Naive thymus-derived CD4-positive, alpha-beta T cell (primary cell): ENCODE measurements around the gene CHD8. TPM values are rescaled to one million over a fixed set of nuclear protein-coding genes. Genes with fewer than 3 reads are reported as not detected.

Experiments used
- ATAC-seq: fragments of 150-1000 bp; cut with Tn5 transposase; 2 replicates; pipeline ENCODE4 v1.10.0; 2021; ENCODE audit warnings: mild to moderate bottlenecking, moderate library complexity
- CTCF ChIA-PET: fragments of 350-600 bp; sonication (Branson Sonifier 250); formaldehyde crosslinking; loops from one replicate; lab custom pipeline; 2021; ENCODE audit warnings: antibody characterized with exemption; lab: Charles Lee
- POLR2A ChIA-PET: fragments of 350-600 bp; sonication (Branson Sonifier 250); formaldehyde crosslinking; loops from one replicate; lab custom pipeline; 2021; ENCODE audit warnings: antibody characterized with exemption, inconsistent platforms; lab: Charles Lee
- DNase-seq, 9 donors: peaks; one replicate each; pipeline versions ENCODE4 v3.0.0 to v3.0.0-alpha.2; 2020 to 2022; ENCODE audit warnings: mixed read lengths in 1 of 9
- H3K27ac ChIP-seq: one replicate; pipeline ENCODE4 v1.7.0; 2013; ENCODE audit warnings: mild to moderate bottlenecking, low read depth, low read length, moderate library complexity
- H3K27me3 ChIP-seq, 2 donors: one replicate each; pipeline ENCODE4 v1.7.0; 2013; ENCODE audit warnings: low read length in 2 of 2, mild to moderate bottlenecking in 2 of 2, moderate library complexity in 2 of 2; ENCODE audit not compliant: control insufficient read depth in 2 of 2, insufficient read depth in 2 of 2
- H3K36me3 ChIP-seq, 3 experiments: 1 replicate in 2 of 3; 2 replicates in 1 of 3; pipeline ENCODE4 v1.7.0; 2013; ENCODE audit warnings: low read length in 3 of 3, mild to moderate bottlenecking in 3 of 3, moderate library complexity in 1 of 3; ENCODE audit not compliant: insufficient read depth in 3 of 3, control insufficient read depth in 2 of 3
- H3K4me1 ChIP-seq, 2 donors: one replicate each; pipeline ENCODE4 v1.7.0; 2013; ENCODE audit warnings: low read length in 2 of 2, mild to moderate bottlenecking in 2 of 2, moderate library complexity in 1 of 2; ENCODE audit not compliant: control insufficient read depth in 2 of 2, insufficient read depth in 2 of 2
- H3K4me3 ChIP-seq: 2 replicates; pipeline ENCODE4 v1.7.0; 2013; ENCODE audit warnings: mild to moderate bottlenecking, low read length
- H3K9me3 ChIP-seq, 3 experiments: 1 replicate in 2 of 3; 2 replicates in 1 of 3; pipeline ENCODE4 v1.7.0; 2013; ENCODE audit warnings: low read length in 3 of 3; ENCODE audit not compliant: control insufficient read depth in 2 of 3
- H3K27ac Mint-ChIP-seq, 9 donors: one replicate each; pipeline ENCODE4 v1.8.0; 2020 to 2022; ENCODE audit warnings: mixed read lengths in 9 of 9, mild to moderate bottlenecking in 8 of 9, moderate library complexity in 5 of 9, inconsistent platforms in 2 of 9
- H3K27me3 Mint-ChIP-seq, 5 donors: one replicate each; pipeline ENCODE4 v1.8.0; 2021 to 2022; ENCODE audit warnings: mixed read lengths in 5 of 5, mild to moderate bottlenecking in 1 of 5
- H3K36me3 Mint-ChIP-seq, 5 donors: one replicate each; pipeline ENCODE4 v1.8.0; 2020 to 2022; ENCODE audit warnings: mixed read lengths in 5 of 5, mild to moderate bottlenecking in 3 of 5, inconsistent platforms in 1 of 5
- H3K4me1 Mint-ChIP-seq, 7 donors: one replicate each; pipeline ENCODE4 v1.8.0; 2020 to 2022; ENCODE audit warnings: mixed read lengths in 7 of 7, mild to moderate bottlenecking in 3 of 7, inconsistent platforms in 1 of 7
- H3K4me3 Mint-ChIP-seq, 10 donors: one replicate each; pipeline ENCODE4 v1.8.0; 2020 to 2022; ENCODE audit warnings: mild to moderate bottlenecking in 10 of 10, mixed read lengths in 10 of 10, moderate library complexity in 6 of 10, inconsistent platforms in 2 of 10
- H3K9me3 Mint-ChIP-seq, 11 donors: one replicate each; pipeline ENCODE4 v1.8.0; 2020 to 2022; ENCODE audit warnings: mixed read lengths in 11 of 11, mild to moderate bottlenecking in 4 of 11, inconsistent platforms in 1 of 11, moderate library complexity in 1 of 11
- intact Hi-C, 2 donors: fragments of 100-400 bp; cut with micrococcal nuclease; formaldehyde crosslinking; loops; one replicate each; pipeline ENCODE4 v1.15.1; 2023
- polyA plus RNA-seq, 2 donors: library from polyadenylated mRNA; unstranded; fragments of 300-500 nt; fragmentation: Illumina TruSeq; gene quantifications; one replicate each; pipeline ENCODE4 v1.2.3, GENCODE V29; 2021
- total RNA-seq, 6 experiments: library from RNA in 5 of 6; stranded (reverse) in 5 of 6; gene quantifications; 1 replicate in 5 of 6; 2 replicates in 1 of 6; pipeline ENCODE4 v1.2.3 and lab custom pipeline; 2021 to 2026

The CHD8 gene
- 100 to 1,000 TPM; 125 to 143 (median 133) TPM for total RNA-seq
- 10 to 100 TPM; 39.3 to 50.4 TPM for polyA plus RNA-seq
- 257 reads per million, percentile 95 among the genes with 10 or more reads in this experiment for total RNA-seq (lab: John Stamatoyannopoulos, UW)

DNA sequence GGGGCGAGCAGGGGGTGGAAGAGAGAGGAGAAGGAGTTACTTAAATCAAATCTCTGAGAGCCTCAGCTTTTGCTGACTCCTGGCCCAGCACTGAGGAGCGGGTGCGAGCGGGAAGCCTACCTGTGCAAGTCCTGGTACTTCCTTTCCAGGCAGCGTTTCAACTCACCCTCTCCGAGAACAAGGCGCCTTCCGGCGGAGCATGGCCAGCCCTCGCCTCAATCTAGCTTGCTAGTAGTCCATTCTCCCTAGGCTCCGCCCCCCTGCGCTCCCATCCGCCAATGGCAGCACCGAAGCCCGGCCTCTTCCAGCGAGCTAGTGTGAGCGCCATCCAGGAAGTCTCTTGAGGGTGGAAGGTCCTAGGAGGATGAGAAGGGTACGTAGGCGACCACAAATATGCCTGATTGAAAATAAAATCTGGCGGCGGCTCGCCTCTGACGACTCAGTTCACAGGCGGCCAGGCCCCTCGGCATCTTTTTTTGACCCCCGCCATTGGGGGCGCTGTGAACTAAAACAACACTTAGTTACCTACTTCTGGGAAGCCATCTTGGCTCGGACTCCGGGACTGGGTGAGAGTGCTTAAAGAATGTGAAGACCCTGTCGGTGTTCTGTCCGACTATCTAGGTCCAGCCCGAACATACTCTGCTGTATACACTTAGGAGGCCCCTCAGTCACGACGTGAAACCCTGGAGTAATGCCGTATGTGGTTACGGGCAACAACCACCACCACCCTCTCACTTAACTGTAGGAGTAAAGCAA lies at the start of gene CHD8:
Gene CHD8, minus strand, starts transcription at position 212 of the 756 bp plus-strand sequence. CDS start 24,480 bp downstream, outside the sequence.
- H3K36me3 Mint-ChIP-seq: peaks cover 0 to 31% (median 13%) of the 10 kb centered on the region in 5 donors
- H3K4me1 Mint-ChIP-seq: peaks cover 18 to 48% (median 41%) of the 10 kb centered on the region in 7 donors
- Histone ChIP-seq H3K4me1 (peaks cover 17 to 21% of the 10 kb centered on the region in 2 donors), H3K9me3 (no peaks in the 10 kb centered on the region), H3K27me3 (no peaks in the 10 kb centered on the region), H3K36me3 (peaks cover 0 to 15% (median 0%) of the 10 kb centered on the region in 3 experiments), H3K4me3 (peak within 1 kb of the TSS; percentile 91), H3K27ac (peak within 1 kb of the TSS; percentile 94)
- POLR2A ChIA-PET: interaction anchor here (0.6 to 5.6 kb wide), 17 partner anchors 9 to 1551 kb away, joined by 3 to 123 read pairs (median 5); partner anchors contain the start of genes METTL3, RAB2B, SALL2 and SUPT16H
- H3K27me3 Mint-ChIP-seq: no peaks in the 10 kb centered on the region
- CTCF ChIA-PET: interaction anchor here (0.6 to 2.4 kb wide), 14 partner anchors 9 to 69 kb away, joined by 3 to 18 read pairs (median 3); partner anchors contain the start of genes METTL3, RAB2B and TOX4
- intact Hi-C loops: loop anchor here (1.0 to 10.0 kb wide), 17 partner anchors 19 to 1469 kb away; partner anchors contain the start of genes HNRNPC (in 2 of the 2), METTL3 (in 2 of the 2), SUPT16H (in 2 of the 2) and TOX4 (in 2 of the 2)
- DNase-seq (peak; percentile 95 to 100 (median 100)), ATAC-seq (peak; percentile 98)
- H3K27ac Mint-ChIP-seq: peak within 1 kb of the TSS; percentile 96 to 100 (median 99)
- peak within 1 kb of the TSS; percentile 89 to 100 (median 98) for H3K4me3 Mint-ChIP-seq
- no peaks in the 10 kb centered on the region for H3K9me3 Mint-ChIP-seq

GRCh38 chr14:21505012-21505553 lies 49.2 kb upstream of the CHD8 start:
- H3K9me3 Mint-ChIP-seq: no peaks in the 10 kb centered on the region
- Histone ChIP-seq H3K9me3 (no peaks in the 10 kb centered on the region), H3K4me3 (no peak overlapping the region), H3K27ac (peak overlapping the region; percentile 30), H3K4me1 (peaks cover 10 to 15% of the 10 kb centered on the region in 2 donors), H3K36me3 (peaks cover 8 to 35% (median 12%) of the 10 kb centered on the region in 3 experiments), H3K27me3 (no peaks in the 10 kb centered on the region)
- peaks cover 32 to 56% (median 49%) of the 10 kb centered on the region in 7 donors for H3K4me1 Mint-ChIP-seq
- ChIA-PET POLR2A (interaction anchor here (0.6 kb wide), 1 partner anchor 12 kb away, joined by 3 read pairs; no protein-coding TSS in a partner anchor), CTCF (no interaction called here)
- ATAC-seq (no peak), DNase-seq (no peak)
- H3K36me3 Mint-ChIP-seq: peaks cover 0 to 25% (median 16%) of the 10 kb centered on the region in 5 donors
- intact Hi-C loops: no loop called here
- peak overlapping the region in 6 of 9 donors; percentile 5 to 82 (median 68) for H3K27ac Mint-ChIP-seq
- H3K4me3 Mint-ChIP-seq: peak overlapping the region in 3 of 10 donors; percentile 10 to 67 (median 18)
- H3K27me3 Mint-ChIP-seq: no peaks in the 10 kb centered on the region

DNA sequence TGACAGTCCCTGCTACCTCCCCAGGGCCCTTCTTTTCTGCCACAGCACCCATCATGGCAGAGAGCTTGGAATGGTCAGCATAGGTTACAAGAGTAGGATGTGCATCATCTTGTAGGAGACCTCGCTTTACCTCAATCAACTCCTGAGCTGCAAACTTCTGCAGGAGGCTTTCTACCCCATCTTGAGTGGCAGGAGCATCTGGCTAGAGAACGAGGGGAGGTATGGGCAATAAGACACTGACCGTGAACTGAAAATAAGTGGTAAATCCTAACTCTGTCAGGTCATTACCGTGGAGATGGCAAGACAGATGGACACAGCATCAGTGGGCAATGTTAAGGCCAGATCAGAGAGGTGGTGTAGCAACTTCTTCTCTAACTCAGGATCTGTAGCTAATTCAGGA lies 47.5 kb upstream of the CHD8 start:
- Histone ChIP-seq H3K36me3 (peaks cover 8 to 49% (median 12%) of the 10 kb centered on the region in 3 experiments), H3K4me1 (peaks cover 4 to 13% of the 10 kb centered on the region in 2 donors), H3K27ac (no peak overlapping the region), H3K9me3 (no peaks in the 10 kb centered on the region), H3K4me3 (no peak overlapping the region), H3K27me3 (no peaks in the 10 kb centered on the region)
- intact Hi-C loops: no loop called here
- POLR2A ChIA-PET: interaction anchor here (3.4 kb wide), 1 partner anchor 8 kb away, joined by 15 read pairs; the partner anchor contains the start of gene METTL3
- CTCF ChIA-PET: interaction anchor here (0.9 kb wide), 1 partner anchor 10 kb away, joined by 3 read pairs; no protein-coding TSS in a partner anchor
- peak overlapping the region in 5 of 9 donors; percentile 43 to 84 (median 55) for H3K27ac Mint-ChIP-seq
- peaks cover 30 to 59% (median 47%) of the 10 kb centered on the region in 7 donors for H3K4me1 Mint-ChIP-seq
- H3K36me3 Mint-ChIP-seq: peaks cover 0 to 31% (median 22%) of the 10 kb centered on the region in 5 donors
- H3K9me3 Mint-ChIP-seq: no peaks in the 10 kb centered on the region
- ATAC-seq (no peak), DNase-seq (no peak)
- no peak overlapping the region for H3K4me3 Mint-ChIP-seq
- no peaks in the 10 kb centered on the region for H3K27me3 Mint-ChIP-seq

- H3K27ac ChIP-seq: no peak overlapping the region
- intact Hi-C loops: no loop called here
- H3K4me3 ChIP-seq: no peak overlapping the region
- peak overlapping the region in 6 of 9 donors; percentile 17 to 84 (median 42) for H3K27ac Mint-ChIP-seq
- ChIA-PET POLR2A (interaction anchor here (0.6 to 3.4 kb wide), 6 partner anchors 10 to 431 kb away, joined by 3 to 15 read pairs (median 3); partner anchors contain the start of genes CHD8, METTL3 and SALL2), CTCF (interaction anchor here (0.7 to 1.4 kb wide), 4 partner anchors 8 to 45 kb away, joined by 3 to 7 read pairs (median 3); partner anchors contain the start of genes CHD8 and METTL3)
- no peak for DNase-seq
- H3K9me3 ChIP-seq: no peaks in the 10 kb centered on the region
- peaks cover 27 to 50% (median 39%) of the 10 kb centered on the region in 7 donors for H3K4me1 Mint-ChIP-seq
- no peaks in the 10 kb centered on the region for H3K27me3 ChIP-seq
- no peaks in the 10 kb centered on the region for H3K9me3 Mint-ChIP-seq
- no peak for ATAC-seq
- no peaks in the 10 kb centered on the region for H3K27me3 Mint-ChIP-seq
- H3K36me3 Mint-ChIP-seq: peaks cover under 1 to 29% (median 16%) of the 10 kb centered on the region in 5 donors
- peaks cover 4 to 13% of the 10 kb centered on the region in 2 donors for H3K4me1 ChIP-seq
- no peak overlapping the region for H3K4me3 Mint-ChIP-seq
- H3K36me3 ChIP-seq: peaks cover 8 to 63% (median 12%) of the 10 kb centered on the region in 3 experiments
Observed at GRCh38 chr14:21501568-21501967, 45.6 kb upstream of the CHD8 start.

- no peaks in the 10 kb centered on the region for H3K9me3 ChIP-seq
- H3K27me3 ChIP-seq: no peaks in the 10 kb centered on the region
- Mint-ChIP-seq H3K9me3 (no peaks in the 10 kb centered on the region), H3K4me1 (peaks cover 14 to 39% (median 28%) of the 10 kb centered on the region in 7 donors), H3K27ac (peak overlapping the region; percentile 56 to 90 (median 79)), H3K36me3 (peaks cover 3 to 41% (median 20%) of the 10 kb centered on the region in 5 donors), H3K4me3 (peak overlapping the region in 8 of 10 donors; percentile 2 to 39 (median 24)), H3K27me3 (no peaks in the 10 kb centered on the region)
- peaks cover 12 to 86% (median 18%) of the 10 kb centered on the region in 3 experiments for H3K36me3 ChIP-seq
- ChIA-PET POLR2A (interaction anchor here (0.6 to 1.9 kb wide), 9 partner anchors 10 to 62 kb away, joined by 3 to 20 read pairs (median 4); partner anchors contain the start of genes METTL3, SALL2 and TOX4), CTCF (interaction anchor here (0.6 to 4.3 kb wide), 13 partner anchors 9 to 1678 kb away, joined by 3 to 96 read pairs (median 6); partner anchors contain the start of genes METTL3 and SALL2)
- ATAC-seq: peak; percentile 87
- H3K27ac ChIP-seq: peak overlapping the region; percentile 52
- no peak overlapping the region for H3K4me3 ChIP-seq
- H3K4me1 ChIP-seq: peaks cover 4 to 8% of the 10 kb centered on the region in 2 donors
- peak in 7 of 9 donors; percentile 35 to 68 (median 61) for DNase-seq
- intact Hi-C loops: loop anchor here (1.0 to 2.0 kb wide), 4 partner anchors 12 to 58 kb away; partner anchors contain the start of genes METTL3 (in 2 of the 2), CHD8 (in 1 of the 2) and TOX4 (in 1 of the 2)
Observed at GRCh38 chr14:21498540-21499526, 42.9 kb upstream of the CHD8 start.
